Epithelial cell of esophagus (primary cell): ENCODE measurements around the gene WFDC11.
A peak's percentile ranks its signal among the peaks of the same experiment; 100 is the strongest.

ENCODE experiments used
- DNase-seq: peaks from one replicate; pipeline ENCODE4 v3.0.0; 2010; ENCODE audit warnings: low read depth
- H3K4me3 ChIP-seq: 2 replicates; pipeline ENCODE4 v1.5.1; 2011; ENCODE audit warnings: mild to moderate bottlenecking, low read length, control low read depth
- CTCF ChIP-seq: IDR thresholded peaks from 2 replicates; pipeline ENCODE4 v1.5.1; 2011; ENCODE audit warnings: low read depth, mild to moderate bottlenecking, low read length, control low read depth, inconsistent platforms; ENCODE audit not compliant: insufficient read depth; ENCODE audit errors: missing control alignments

The WFDC11 gene

GRCh38 chr20:45617591-45617990 is 52.4 kb downstream of the WFDC11 start:
- no peak for TF ChIP-seq CTCF
- peak; percentile 47 for DNase-seq
- no peak overlapping the region for H3K4me3 ChIP-seq

- no peak for DNase-seq
- TF ChIP-seq CTCF = no peak
- no peak overlapping the region for H3K4me3 ChIP-seq
These were observed 57.7 kb downstream of the WFDC11 start for GRCh38 chr20:45612314-45612713.

GRCh38 chr20:45611054-45611453 is 59.0 kb downstream of the WFDC11 start:
- peak; percentile 86 for DNase-seq
- H3K4me3 ChIP-seq = no peak overlapping the region
- no peak for TF ChIP-seq CTCF

- H3K4me3 ChIP-seq = no peak overlapping the region
- TF ChIP-seq CTCF = no peak
- DNase-seq = no peak
These were observed 62.2 kb downstream of the WFDC11 start for GRCh38 chr20:45607810-45608209.
